Mesendoderm (in vitro differentiated cells): ENCODE data around the gene GPATCH3.

Experiments used
- DNase-seq: peaks from one replicate; pipeline ENCODE4 v3.0.0; 2013
- H2AK5ac ChIP-seq: 2 replicates; pipeline ENCODE4 v1.6.1; 2013; ENCODE audit warnings: low read length, inconsistent platforms
- H2BK120ac ChIP-seq: 2 replicates; pipeline ENCODE4 v1.6.1; 2013; ENCODE audit warnings: low read depth, mild to moderate bottlenecking, low read length, moderate library complexity, mixed read lengths
- H2BK15ac ChIP-seq: replicated peaks from 2 replicates; pipeline ENCODE4 v1.6.1; 2013; ENCODE audit warnings: low read depth, mild to moderate bottlenecking, moderate library complexity
- H2BK5ac ChIP-seq: 2 replicates; pipeline ENCODE4 v1.6.1; 2013; ENCODE audit warnings: low read length, inconsistent platforms
- H3K18ac ChIP-seq: 2 replicates; pipeline ENCODE4 v1.6.1; 2013; ENCODE audit warnings: mild to moderate bottlenecking, low read length, mixed read lengths
- H3K23ac ChIP-seq: one replicate; pipeline ENCODE4 v1.6.1; 2013; ENCODE audit warnings: low read length
- H3K27ac ChIP-seq: 2 replicates; pipeline ENCODE4 v1.5.1; 2013; ENCODE audit warnings: low read depth, mild to moderate bottlenecking, inconsistent platforms, low read length, moderate library complexity
- H3K27me3 ChIP-seq: 2 replicates; pipeline ENCODE4 v1.6.1; 2013; ENCODE audit warnings: low read length, control low read depth, mild to moderate bottlenecking, inconsistent platforms; ENCODE audit not compliant: insufficient read depth, poor library complexity
- H3K36me3 ChIP-seq: 2 replicates; pipeline ENCODE4 v1.6.1; 2013; ENCODE audit warnings: low read length, inconsistent platforms; ENCODE audit not compliant: control insufficient read depth, insufficient read depth
- H3K4ac ChIP-seq: one replicate; pipeline ENCODE4 v1.6.1; 2013; ENCODE audit warnings: low read depth, mild to moderate bottlenecking, low read length, moderate library complexity
- H3K4me1 ChIP-seq: 2 replicates; pipeline ENCODE4 v1.6.1; 2013; ENCODE audit warnings: low read depth, low read length, inconsistent platforms; ENCODE audit not compliant: control insufficient read depth
- H3K4me2 ChIP-seq: 2 replicates; pipeline ENCODE4 v1.6.1; 2013; ENCODE audit warnings: low read length
- H3K4me3 ChIP-seq: 2 replicates; pipeline ENCODE4 v1.5.1; 2013; ENCODE audit warnings: mild to moderate bottlenecking, low read length
- H3K56ac ChIP-seq: one replicate; pipeline ENCODE4 v1.6.1; 2013; ENCODE audit warnings: low read length
- H3K79me1 ChIP-seq: 2 replicates; pipeline ENCODE4 v1.6.1; 2013; ENCODE audit warnings: low read length, inconsistent platforms
- H3K79me2 ChIP-seq: 2 replicates; pipeline ENCODE4 v1.6.1; 2013; ENCODE audit warnings: mild to moderate bottlenecking, low read length; ENCODE audit not compliant: control insufficient read depth, insufficient read depth
- H3K9ac ChIP-seq: 2 replicates; pipeline ENCODE4 v1.6.1; 2013; ENCODE audit warnings: low read length, inconsistent platforms
- H4K5ac ChIP-seq: one replicate; pipeline ENCODE4 v1.6.1; 2013; ENCODE audit warnings: low read length
- H4K8ac ChIP-seq: one replicate; pipeline ENCODE4 v1.6.1; 2013; ENCODE audit warnings: low read depth, mild to moderate bottlenecking, control low read depth, low read length, moderate library complexity
- WGBS: extraction: QIAGEN DNeasy Blood & Tissue Kit; methylation state at CpG from one replicate; pipeline ENCODE4 v1.1.7; 2013; ENCODE audit warnings: low lambda C conversion rate, missing lambda C conversion rate; ENCODE audit not compliant: insufficient coverage; ENCODE audit errors: extremely low coverage; 5-methylcytosine and 5-hydroxymethylcytosine counted together

Gene GPATCH3

GRCh38 chr1:26936823-26937222 is 36.6 kb upstream of the GPATCH3 start:
- Histone ChIP-seq H2AK5ac (no peak overlapping the region), H3K36me3 (peaks cover 2% of the 10 kb centered on the region)
- WGBS, result no CpG with 5 or more reads among the region's 6 CpGs

GRCh38 chr1:26932531-26932930 is 32.3 kb upstream of the GPATCH3 start:
- Histone ChIP-seq H3K23ac (no peak overlapping the region), H3K27me3 (no peaks in the 10 kb centered on the region), H3K4me2 (no peak overlapping the region), H2BK15ac (no peak overlapping the region), H3K79me1 (peaks cover 10% of the 10 kb centered on the region), H4K5ac (no peak overlapping the region), H3K36me3 (no peaks in the 10 kb centered on the region), H3K4ac (no peak overlapping the region), H3K18ac (no peak overlapping the region), H3K56ac (no peak overlapping the region), H3K4me1 (no peaks in the 10 kb centered on the region), H2AK5ac (no peak overlapping the region), H3K79me2 (peaks cover 2% of the 10 kb centered on the region), H3K9ac (no peak overlapping the region), H3K27ac (no peak overlapping the region), H2BK5ac (no peak overlapping the region), H4K8ac (no peak overlapping the region), H2BK120ac (no peak overlapping the region), H3K4me3 (no peak overlapping the region)
- whole genome bisulfite sequencing, result no CpG with 5 or more reads among the region's 3 CpGs
- DNase-seq, result no peak

More at GRCh38 chr1:26936823-26937222, 36.6 kb upstream of the GPATCH3 start:
- Histone ChIP-seq H2BK5ac (no peak overlapping the region), H2BK15ac (no peak overlapping the region), H2BK120ac (no peak overlapping the region), H3K9ac (no peak overlapping the region), H3K4me2 (no peak overlapping the region), H3K56ac (no peak overlapping the region), H3K79me2 (peaks cover 4% of the 10 kb centered on the region), H3K4me3 (no peak overlapping the region), H4K8ac (no peak overlapping the region), H3K4ac (no peak overlapping the region), H3K23ac (no peak overlapping the region), H4K5ac (no peak overlapping the region), H3K27ac (no peak overlapping the region), H3K4me1 (no peaks in the 10 kb centered on the region), H3K27me3 (no peaks in the 10 kb centered on the region), H3K79me1 (peaks cover 19% of the 10 kb centered on the region), H3K18ac (no peak overlapping the region)
- DNase-seq, result no peak

- no peak overlapping the region for H2AK5ac ChIP-seq
- peaks cover 3% of the 10 kb centered on the region for H3K36me3 ChIP-seq
- no peak overlapping the region for H3K4me2 ChIP-seq
- no peaks in the 10 kb centered on the region for H3K27me3 ChIP-seq
- no peak overlapping the region for H3K23ac ChIP-seq
- H3K4ac ChIP-seq, result no peak overlapping the region
- peaks cover 5% of the 10 kb centered on the region for H3K4me1 ChIP-seq
- no peak overlapping the region for H2BK120ac ChIP-seq
- no peak overlapping the region for H3K4me3 ChIP-seq
- H2BK5ac ChIP-seq, result no peak overlapping the region
- WGBS, result no CpG with 5 or more reads among the region's 3 CpGs
- DNase-seq, result no peak
- no peak overlapping the region for H3K56ac ChIP-seq
- peaks cover 16% of the 10 kb centered on the region for H3K79me1 ChIP-seq
- no peak overlapping the region for H3K18ac ChIP-seq
- H3K27ac ChIP-seq, result no peak overlapping the region
- H4K5ac ChIP-seq, result no peak overlapping the region
- no peak overlapping the region for H4K8ac ChIP-seq
- no peak overlapping the region for H3K9ac ChIP-seq
- H3K79me2 ChIP-seq, result peaks cover 31% of the 10 kb centered on the region
- no peak overlapping the region for H2BK15ac ChIP-seq
These were observed 23.4 kb upstream of the GPATCH3 start for GRCh38 chr1:26923711-26924110.

- Histone ChIP-seq H3K18ac (no peak overlapping the region), H4K5ac (no peak overlapping the region), H3K56ac (peak overlapping the region; percentile 98), H3K4me2 (peak overlapping the region; percentile 43), H3K4me1 (peaks cover 5% of the 10 kb centered on the region), H2BK120ac (no peak overlapping the region), H3K27ac (no peak overlapping the region), H3K27me3 (no peaks in the 10 kb centered on the region), H2AK5ac (no peak overlapping the region), H3K36me3 (peaks cover 3% of the 10 kb centered on the region), H3K79me2 (peaks cover 31% of the 10 kb centered on the region), H3K4me3 (no peak overlapping the region), H3K9ac (peak overlapping the region; percentile 91), H3K23ac (no peak overlapping the region), H3K79me1 (peaks cover 16% of the 10 kb centered on the region), H2BK15ac (no peak overlapping the region), H2BK5ac (no peak overlapping the region), H3K4ac (peak overlapping the region; percentile 6), H4K8ac (no peak overlapping the region)
- no peak for DNase-seq
- WGBS, result no CpG with 5 or more reads among the region's 3 CpGs
These were observed 22.6 kb upstream of the GPATCH3 start for GRCh38 chr1:26922901-26923300.

GRCh38 chr1:26922431-26922729 is 22.1 kb upstream of the GPATCH3 start:
- H3K4ac ChIP-seq, result peak overlapping the region; percentile 56
- no peak overlapping the region for H3K18ac ChIP-seq
- H3K23ac ChIP-seq, result no peak overlapping the region
- H2BK120ac ChIP-seq, result no peak overlapping the region
- no peak overlapping the region for H4K5ac ChIP-seq
- no CpG with 5 or more reads among the region's 6 CpGs for WGBS
- no peaks in the 10 kb centered on the region for H3K27me3 ChIP-seq
- peaks cover 31% of the 10 kb centered on the region for H3K79me2 ChIP-seq
- no peak for DNase-seq
- H4K8ac ChIP-seq, result no peak overlapping the region
- H3K56ac ChIP-seq, result peak overlapping the region; percentile 98
- no peak overlapping the region for H2BK5ac ChIP-seq
- H3K4me2 ChIP-seq, result peak overlapping the region; percentile 43
- H3K9ac ChIP-seq, result peak overlapping the region; percentile 91
- peaks cover 3% of the 10 kb centered on the region for H3K36me3 ChIP-seq
- peaks cover 16% of the 10 kb centered on the region for H3K79me1 ChIP-seq
- no peak overlapping the region for H2AK5ac ChIP-seq
- H3K4me1 ChIP-seq, result peaks cover 5% of the 10 kb centered on the region
- H2BK15ac ChIP-seq, result no peak overlapping the region
- H3K27ac ChIP-seq, result no peak overlapping the region
- peak overlapping the region; percentile 74 for H3K4me3 ChIP-seq
